Measurements from ENCODE around the gene EFNA4. TPM values are rescaled to one million over a fixed set of nuclear protein-coding genes. Genes with fewer than 3 reads are reported as not detected.

EFNA4 gene
- total and polyA plus RNA-seq, 3 donors from 2014 or later, result 5.3 to 6.9 (median 6.0) TPM

DNA sequence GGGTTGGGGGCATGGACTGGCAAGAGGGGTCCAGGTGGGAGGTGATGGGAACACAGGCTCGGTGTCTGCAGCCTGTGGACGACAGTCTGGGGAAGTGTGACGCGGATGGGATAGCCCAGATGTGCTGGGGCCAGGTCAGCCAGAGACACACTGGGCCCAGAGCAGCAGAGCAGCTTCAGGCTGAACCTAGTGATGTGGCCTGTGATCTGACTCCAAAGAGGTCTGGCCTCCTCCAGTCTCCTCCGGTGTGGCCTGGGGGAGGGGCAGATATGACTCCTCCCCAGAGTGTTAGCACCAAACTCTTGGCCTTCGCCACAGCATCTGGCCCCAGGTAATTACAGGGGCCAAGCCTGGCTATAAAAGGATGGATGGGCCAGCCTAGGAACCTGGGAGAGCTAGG, 28.6 kb downstream of the EFNA4 start:
- WGBS, 2 donors, result 72 to 78% methylated on average over 4 to 6 of the region's 6 CpGs
- TF ChIP-seq POLR2A (IDR thresholded peaks at IDR 0.05) (no peak), CTCF (IDR thresholded peaks at IDR 0.05) (no peak)
- Histone ChIP-seq H3K4me1 (peaks cover 8% of the 10 kb centered on the region), H3K27me3 (no peaks in the 10 kb centered on the region), H3K4me3 (no peak overlapping the region), H3K27ac (no peak overlapping the region), H3K9me3 (no peaks in the 10 kb centered on the region), H3K36me3 (ENCODE audit: low read depth, missing control alignments) (no peaks in the 10 kb centered on the region)
- no peak for DNase-seq
- intact Hi-C loops (cut with DNase I; ENCODE audit: low total_unique reads), result loop anchor here (5.0 kb wide), 1 partner anchor 75 kb away; no protein-coding TSS in a partner anchor

- Histone ChIP-seq H3K27me3 (no peaks in the 10 kb centered on the region), H3K4me3 (no peak overlapping the region), H3K27ac (no peak overlapping the region), H3K4me1 (peaks cover 8% of the 10 kb centered on the region), H3K9me3 (no peaks in the 10 kb centered on the region), H3K36me3 (ENCODE audit: low read depth, missing control alignments) (no peaks in the 10 kb centered on the region)
- intact Hi-C loops (cut with DNase I; ENCODE audit: low total_unique reads), result loop anchor here (5.0 kb wide), 1 partner anchor 75 kb away; no protein-coding TSS in a partner anchor
- DNase-seq, result no peak
- TF ChIP-seq CTCF (IDR thresholded peaks at IDR 0.05) (no peak), POLR2A (IDR thresholded peaks at IDR 0.05) (no peak)
- 89 to 93% methylated on average over 11 to 12 of the region's 12 CpGs for WGBS, 2 donors
Observed at GRCh38 chr1:155092641-155093040, 29.1 kb downstream of the EFNA4 start.

DNA sequence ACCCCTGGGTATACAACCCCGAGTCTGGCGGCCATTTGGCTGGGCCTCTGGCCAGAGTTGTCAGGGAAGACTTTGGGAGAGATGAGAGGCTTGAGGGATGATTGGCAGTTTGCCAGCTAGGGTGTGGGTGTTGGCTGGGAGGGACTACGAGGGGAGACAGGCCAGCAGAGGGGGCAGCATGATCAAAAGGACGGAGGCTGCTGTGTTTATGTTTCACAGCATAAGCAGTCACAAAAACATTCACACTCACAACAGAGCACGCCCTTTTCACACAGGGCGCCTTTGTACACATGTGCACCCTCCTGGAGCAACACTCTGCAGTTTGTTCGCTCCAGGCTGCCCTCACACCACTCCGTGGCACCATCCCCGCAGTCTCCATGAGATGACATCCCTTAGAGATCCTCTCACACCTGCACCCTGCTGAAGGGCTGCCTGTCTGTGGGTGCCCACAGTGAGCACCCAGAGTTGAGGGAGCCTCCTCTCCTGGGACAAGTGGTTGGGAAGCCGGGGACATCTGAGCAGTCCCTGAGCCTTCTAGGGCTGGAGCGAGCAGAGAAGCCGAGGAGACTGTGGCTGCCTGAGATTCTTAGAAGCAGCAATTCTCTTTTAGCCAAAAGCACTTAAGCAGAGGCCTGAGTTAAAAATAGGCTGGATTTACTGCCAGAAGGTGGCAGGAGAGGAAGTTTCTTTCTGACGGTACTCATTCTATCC, 30.5 kb downstream of the EFNA4 start:
- TF ChIP-seq POLR2A (IDR thresholded peaks at IDR 0.05) (no peak), CTCF (IDR thresholded peaks at IDR 0.05) (peak in 2 of 3 experiments; percentile 15 to 19)
- Histone ChIP-seq H3K36me3 (ENCODE audit: low read depth, missing control alignments) (no peaks in the 10 kb centered on the region), H3K4me1 (peaks cover 8% of the 10 kb centered on the region), H3K4me3 (no peak overlapping the region), H3K9me3 (no peaks in the 10 kb centered on the region), H3K27me3 (no peaks in the 10 kb centered on the region), H3K27ac (no peak overlapping the region)
- WGBS, 2 donors, result 25 to 35% methylated on average over 6 to 13 of the region's 13 CpGs
- DNase-seq, result no peak
- intact Hi-C loops (cut with DNase I; ENCODE audit: low total_unique reads), result loop anchor here (5.0 kb wide), 1 partner anchor 73 kb away; no protein-coding TSS in a partner anchor

DNA sequence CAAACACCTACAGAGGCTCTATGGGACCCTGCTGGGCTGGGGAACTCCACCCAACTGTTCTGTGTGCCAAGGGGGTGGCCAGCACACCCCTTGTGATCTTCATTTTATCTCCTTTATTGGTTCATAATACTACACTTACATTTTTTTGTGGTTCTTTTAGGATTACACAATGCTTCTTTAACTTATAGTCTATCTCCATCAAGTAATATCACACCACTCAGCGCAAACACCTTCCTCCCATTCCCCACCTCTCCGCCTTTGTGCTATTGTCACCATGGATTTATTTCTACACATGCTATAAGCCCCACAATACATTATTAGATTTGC, 31.0 kb downstream of the EFNA4 start:
- Histone ChIP-seq H3K27me3 (no peaks in the 10 kb centered on the region), H3K36me3 (ENCODE audit: low read depth, missing control alignments) (no peaks in the 10 kb centered on the region), H3K27ac (no peak overlapping the region), H3K4me1 (peaks cover 8% of the 10 kb centered on the region), H3K9me3 (no peaks in the 10 kb centered on the region), H3K4me3 (no peak overlapping the region)
- TF ChIP-seq CTCF (IDR thresholded peaks at IDR 0.05), result no peak
- TF ChIP-seq POLR2A (IDR thresholded peaks at IDR 0.05), result no peak
- DNase-seq, result no peak
- 80 to 85% methylated on average over 2 of the region's 2 CpGs for WGBS, 2 donors
- intact Hi-C loops (cut with DNase I; ENCODE audit: low total_unique reads), result loop anchor here (5.0 kb wide), 1 partner anchor 73 kb away; no protein-coding TSS in a partner anchor

GRCh38 chr1:155099331-155099730, 35.8 kb downstream of the EFNA4 start:
- peaks cover under 1% of the 10 kb centered on the region for H3K4me1 ChIP-seq
- H3K27ac ChIP-seq, result no peak overlapping the region
- 79 to 81% methylated on average over 6 to 7 of the region's 7 CpGs for WGBS, 2 donors
- intact Hi-C loops (cut with DNase I; ENCODE audit: low total_unique reads), result no loop called here
- H3K36me3 ChIP-seq (ENCODE audit: low read depth, missing control alignments), result no peaks in the 10 kb centered on the region
- no peak for TF ChIP-seq POLR2A (IDR thresholded peaks at IDR 0.05)
- no peak for TF ChIP-seq CTCF (IDR thresholded peaks at IDR 0.05)
- no peak overlapping the region for H3K4me3 ChIP-seq
- no peak for DNase-seq
- H3K27me3 ChIP-seq, result no peaks in the 10 kb centered on the region
- no peaks in the 10 kb centered on the region for H3K9me3 ChIP-seq

Data from testis (tissue), 3 donors.